DMS53 (cell line): Measurements from ENCODE around the gene ZNF462.
"Not testable (repeated sequence)": the region's sequence is repeated elsewhere in the genome, so short reads cannot be mapped to it uniquely, and the experiment has no call there.

Experiments used
- DNase-seq: peaks from one replicate; lab custom pipeline; 2025; lab: John Stamatoyannopoulos, UW

ZNF462 gene, protein sequence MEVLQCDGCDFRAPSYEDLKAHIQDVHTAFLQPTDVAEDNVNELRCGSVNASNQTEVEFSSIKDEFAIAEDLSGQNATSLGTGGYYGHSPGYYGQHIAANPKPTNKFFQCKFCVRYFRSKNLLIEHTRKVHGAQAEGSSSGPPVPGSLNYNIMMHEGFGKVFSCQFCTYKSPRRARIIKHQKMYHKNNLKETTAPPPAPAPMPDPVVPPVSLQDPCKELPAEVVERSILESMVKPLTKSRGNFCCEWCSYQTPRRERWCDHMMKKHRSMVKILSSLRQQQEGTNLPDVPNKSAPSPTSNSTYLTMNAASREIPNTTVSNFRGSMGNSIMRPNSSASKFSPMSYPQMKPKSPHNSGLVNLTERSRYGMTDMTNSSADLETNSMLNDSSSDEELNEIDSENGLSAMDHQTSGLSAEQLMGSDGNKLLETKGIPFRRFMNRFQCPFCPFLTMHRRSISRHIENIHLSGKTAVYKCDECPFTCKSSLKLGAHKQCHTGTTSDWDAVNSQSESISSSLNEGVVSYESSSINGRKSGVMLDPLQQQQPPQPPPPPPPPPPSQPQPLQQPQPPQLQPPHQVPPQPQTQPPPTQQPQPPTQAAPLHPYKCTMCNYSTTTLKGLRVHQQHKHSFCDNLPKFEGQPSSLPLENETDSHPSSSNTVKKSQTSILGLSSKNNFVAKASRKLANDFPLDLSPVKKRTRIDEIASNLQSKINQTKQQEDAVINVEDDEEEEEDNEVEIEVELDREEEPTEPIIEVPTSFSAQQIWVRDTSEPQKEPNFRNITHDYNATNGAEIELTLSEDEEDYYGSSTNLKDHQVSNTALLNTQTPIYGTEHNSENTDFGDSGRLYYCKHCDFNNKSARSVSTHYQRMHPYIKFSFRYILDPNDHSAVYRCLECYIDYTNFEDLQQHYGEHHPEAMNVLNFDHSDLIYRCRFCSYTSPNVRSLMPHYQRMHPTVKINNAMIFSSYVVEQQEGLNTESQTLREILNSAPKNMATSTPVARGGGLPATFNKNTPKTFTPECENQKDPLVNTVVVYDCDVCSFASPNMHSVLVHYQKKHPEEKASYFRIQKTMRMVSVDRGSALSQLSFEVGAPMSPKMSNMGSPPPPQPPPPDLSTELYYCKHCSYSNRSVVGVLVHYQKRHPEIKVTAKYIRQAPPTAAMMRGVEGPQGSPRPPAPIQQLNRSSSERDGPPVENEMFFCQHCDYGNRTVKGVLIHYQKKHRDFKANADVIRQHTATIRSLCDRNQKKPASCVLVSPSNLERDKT (N-terminal part only)

GRCh38 chr9:106862821-106863720, at the start of gene ZNF462:
TSS of gene ZNF462 (plus strand) at chr9:106863166. CDS start at chr9:106923384, 60,218 bp downstream.
- DNase-seq, result peak; percentile 76

DNA sequence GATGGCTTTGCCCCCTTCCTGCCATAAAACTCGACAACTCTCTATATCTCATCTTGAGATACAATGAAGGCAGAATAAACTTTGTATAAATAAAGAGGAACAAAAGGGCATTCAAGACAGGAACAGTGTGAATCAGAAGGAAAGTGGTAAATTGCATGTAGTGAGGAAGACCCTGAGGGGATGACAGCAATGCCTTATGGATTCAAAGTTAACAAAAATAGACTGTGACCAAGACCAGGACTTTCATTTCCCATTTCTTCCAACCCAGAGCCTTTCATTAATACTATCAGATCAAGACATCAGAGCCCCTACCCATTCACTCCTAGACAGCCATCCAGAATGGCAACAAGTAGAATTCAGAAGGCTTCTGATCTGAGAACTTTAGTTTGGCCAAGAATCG, 46.4 kb upstream of the ZNF462 start:
- no peak for DNase-seq

GRCh38 chr9:106818034-106818433, 44.9 kb upstream of the ZNF462 start:
- no peak for DNase-seq

DNA sequence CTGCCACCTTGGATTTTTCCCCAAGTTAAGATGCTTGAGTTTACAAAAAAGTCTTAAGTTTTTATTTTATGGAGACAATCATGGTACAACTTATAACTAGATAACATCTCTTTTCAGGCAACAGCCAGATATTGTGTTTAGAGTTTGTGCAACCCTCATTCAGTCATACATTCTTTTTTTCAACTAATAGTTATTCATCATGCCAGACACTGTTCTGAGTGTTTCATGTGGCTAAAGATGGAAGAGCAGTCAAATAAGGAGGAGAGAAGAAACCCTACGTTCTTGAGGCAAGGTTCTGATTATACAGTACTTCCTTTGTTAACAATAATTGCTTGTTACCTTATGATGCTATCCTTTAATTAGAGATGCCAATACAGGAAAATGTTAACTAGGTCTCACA, 42.1 kb upstream of the ZNF462 start:
- DNase-seq, result no peak

DNA sequence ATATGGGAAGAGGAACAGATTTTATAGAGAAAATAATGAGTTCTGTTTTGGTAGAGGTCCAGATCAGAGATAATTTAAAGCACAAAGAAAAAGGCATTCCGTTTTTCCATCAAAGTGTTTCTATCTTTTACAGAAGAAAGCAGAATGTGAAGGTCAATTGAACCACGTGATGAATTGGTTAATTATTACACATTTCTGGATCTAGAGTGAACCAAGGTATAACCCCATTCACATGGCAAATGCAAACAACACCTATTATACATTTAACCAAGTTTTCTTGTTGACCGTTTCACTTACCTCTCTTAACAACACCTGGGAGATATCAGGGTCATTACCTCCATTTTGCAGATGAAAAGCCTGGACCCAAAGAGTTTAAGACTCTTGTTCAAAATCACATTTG, 34.9 kb upstream of the ZNF462 start:
- peak; percentile 60 for DNase-seq

GRCh38 chr9:106828965-106829364, 34.0 kb upstream of the ZNF462 start:
- DNase-seq, result no peak

- DNase-seq, result no peak
These were observed 33.1 kb upstream of the ZNF462 start for GRCh38 chr9:106829666-106830408.

DNA sequence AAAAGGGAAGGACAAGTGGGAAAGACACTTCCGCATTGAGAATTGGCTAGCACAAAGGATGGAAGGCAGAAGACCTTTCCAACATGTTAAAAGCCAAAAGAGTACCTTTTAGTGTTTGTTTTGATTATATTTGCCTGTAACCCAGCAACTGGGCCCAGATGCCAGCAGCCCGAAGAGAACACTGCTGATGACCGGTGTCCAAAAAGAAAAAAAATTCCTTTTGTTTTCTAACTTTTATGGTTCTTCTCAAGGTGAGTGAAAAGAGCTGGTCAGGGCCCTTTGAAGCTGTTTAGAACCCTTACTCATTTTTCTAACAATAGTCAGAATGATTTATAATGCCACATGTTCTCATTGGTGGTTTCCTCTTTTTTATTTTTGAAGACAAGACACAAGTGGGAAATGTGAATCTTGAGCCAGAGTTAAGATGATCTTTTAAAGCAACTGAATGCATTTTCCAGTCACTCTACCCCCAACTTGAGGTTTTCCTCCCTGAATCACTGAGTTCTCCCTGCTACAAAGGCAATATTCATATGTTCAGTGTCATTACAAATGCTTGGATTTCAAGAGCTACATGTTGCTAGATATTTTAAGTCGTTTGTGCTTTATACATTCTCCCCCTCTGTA, 32.3 kb upstream of the ZNF462 start:
- DNase-seq, result peak; percentile 76

GRCh38 chr9:106834888-106835287, 28.1 kb upstream of the ZNF462 start:
- no peak for DNase-seq

GRCh38 chr9:106835840-106836239, 27.1 kb upstream of the ZNF462 start:
- no peak for DNase-seq

DNA sequence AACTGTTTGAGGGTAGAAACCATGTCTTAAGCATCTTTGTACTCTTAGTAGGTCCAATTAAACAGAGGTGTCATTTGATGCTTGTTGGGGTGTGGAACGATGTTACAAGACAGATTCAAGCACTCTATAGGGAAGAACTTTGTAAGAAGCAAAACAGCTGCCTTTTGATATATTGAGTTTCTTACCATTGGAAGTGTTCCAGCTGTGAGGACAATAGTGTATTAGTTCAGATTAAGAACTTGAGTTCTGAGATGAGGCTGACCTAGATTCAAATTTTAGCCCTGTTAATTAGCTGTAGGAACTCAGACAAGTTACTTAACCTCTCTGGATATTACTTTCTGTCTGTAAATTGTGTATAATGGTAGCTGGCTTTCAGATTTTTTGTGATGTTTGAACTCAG, 19.6 kb upstream of the ZNF462 start:
- no peak for DNase-seq

GRCh38 chr9:106846307-106846706, 16.7 kb upstream of the ZNF462 start:
- DNase-seq, result no peak

DNA sequence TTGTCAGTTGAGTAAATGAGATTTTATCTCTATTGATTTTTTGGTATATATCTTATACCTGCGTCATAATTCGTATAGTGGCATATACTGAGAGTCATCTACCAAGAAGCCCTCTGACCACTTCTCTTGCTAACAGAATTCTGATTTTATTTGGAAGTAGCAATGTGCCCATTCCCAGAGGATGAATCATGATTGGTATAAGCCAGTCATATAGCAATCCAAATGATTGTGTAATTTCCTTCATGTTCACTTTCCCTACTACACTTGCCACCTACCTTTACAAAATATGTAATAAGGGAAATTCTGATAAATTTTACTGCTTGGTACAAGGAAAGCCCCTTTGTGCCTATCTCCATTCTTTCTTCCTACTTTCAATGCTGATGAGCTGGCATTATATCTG, 16.1 kb upstream of the ZNF462 start:
- no peak for DNase-seq

- DNase-seq, result not testable (repeated sequence)
These were observed 11.3 kb upstream of the ZNF462 start for GRCh38 chr9:106851640-106852039.

DNA sequence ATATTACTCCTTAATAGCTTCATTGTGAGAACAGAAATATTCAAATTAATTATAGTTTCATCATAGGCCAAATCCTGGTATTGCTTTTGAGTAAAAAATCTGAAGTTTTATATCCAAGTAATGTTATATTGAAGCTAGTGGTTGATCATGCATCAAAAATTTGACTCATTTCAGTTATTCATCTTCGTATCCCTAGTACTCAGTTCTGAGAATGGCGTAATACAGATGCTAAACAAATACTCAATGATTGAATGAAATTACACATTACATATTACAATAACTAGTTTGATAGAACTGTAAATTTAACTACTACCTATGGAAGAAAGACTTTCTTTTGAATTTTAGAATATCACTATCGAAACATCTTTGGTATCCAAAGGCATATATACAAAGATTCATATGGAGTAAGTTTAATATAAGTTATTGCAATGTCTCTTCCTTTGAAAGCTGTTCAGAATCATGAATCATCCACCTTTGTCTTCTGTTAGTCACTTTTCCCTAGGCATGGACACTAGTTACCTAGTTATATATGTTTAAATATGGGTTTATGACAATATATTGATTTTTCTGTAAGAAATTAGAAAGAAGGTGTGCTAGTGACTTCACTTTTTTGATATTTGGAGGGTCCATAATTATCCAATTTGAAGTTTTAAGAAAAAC, 5.0 kb upstream of the ZNF462 start:
- DNase-seq, result no peak

DNA sequence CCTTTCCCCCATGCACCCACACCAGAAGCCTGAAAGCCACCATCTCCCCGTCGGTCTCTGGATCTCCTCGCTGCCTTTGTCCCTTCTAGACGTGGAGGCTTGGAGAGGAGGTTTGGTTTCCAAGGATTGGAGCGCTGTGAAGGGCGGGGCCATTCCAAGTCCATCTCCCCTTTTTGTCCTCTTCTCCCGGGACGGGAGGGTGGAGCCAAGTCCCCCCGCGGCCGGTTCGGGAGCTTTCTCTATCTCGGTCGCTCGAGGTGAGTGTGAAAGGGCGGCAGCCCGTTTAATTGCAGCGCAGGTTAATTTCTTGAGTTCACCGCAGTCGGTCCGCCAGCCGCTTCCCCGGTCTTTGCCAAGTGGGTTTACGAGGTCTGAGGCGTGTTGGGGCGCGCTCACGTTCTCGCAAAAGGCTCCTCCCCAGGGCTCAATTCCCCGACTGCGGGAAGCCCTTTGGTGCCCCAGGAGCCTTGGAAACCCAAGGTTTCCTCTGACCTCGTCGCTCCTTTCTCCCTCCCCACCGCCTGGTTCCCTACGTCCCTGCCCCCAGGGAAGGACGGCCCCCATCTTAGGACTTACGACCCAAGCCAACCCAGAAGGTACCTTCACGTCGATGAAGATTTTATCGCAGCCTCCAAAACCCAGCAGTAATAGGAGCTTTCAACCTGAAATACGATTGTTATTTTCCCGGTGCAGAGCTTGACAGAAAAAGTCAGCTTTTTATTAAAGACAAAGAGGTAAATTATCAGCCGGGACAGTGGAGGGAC, 2.8 kb upstream of the ZNF462 start:
- DNase-seq, result peak; percentile 58

GRCh38 chr9:106860721-106861639, 2.0 kb upstream of the ZNF462 start:
- DNase-seq, result peak; percentile 58
